ENCODE results near the gene RAB15.

The RAB15 gene

DNA sequence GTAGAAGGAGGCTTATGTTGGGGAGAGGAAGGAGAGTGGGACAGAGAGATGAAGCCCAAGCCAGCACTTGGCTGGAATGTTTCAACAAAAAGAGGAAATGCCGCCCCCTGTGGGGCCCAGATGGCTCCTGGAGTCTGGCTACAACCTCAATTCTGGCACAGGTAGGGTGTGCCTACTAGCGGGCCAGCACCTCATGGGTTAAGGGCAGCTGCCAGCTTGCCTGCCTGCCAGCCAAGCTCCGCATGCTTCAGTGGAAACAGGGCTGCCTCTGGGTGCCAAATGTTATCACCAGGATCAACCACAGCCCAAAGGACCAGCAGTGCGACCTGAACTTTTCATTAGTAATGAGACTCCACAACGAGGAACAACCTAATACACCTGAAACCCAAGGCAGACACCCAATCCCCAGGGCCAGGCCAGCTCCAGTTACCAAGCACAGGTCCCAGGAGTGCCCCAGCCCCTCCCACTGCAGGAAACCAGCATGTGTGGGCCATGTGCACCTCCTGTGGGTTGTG lies 11.3 kb downstream of the RAB15 start:
- POLR2A ChIA-PET = no interaction called here
- TF ChIP-seq, protein P1, sequence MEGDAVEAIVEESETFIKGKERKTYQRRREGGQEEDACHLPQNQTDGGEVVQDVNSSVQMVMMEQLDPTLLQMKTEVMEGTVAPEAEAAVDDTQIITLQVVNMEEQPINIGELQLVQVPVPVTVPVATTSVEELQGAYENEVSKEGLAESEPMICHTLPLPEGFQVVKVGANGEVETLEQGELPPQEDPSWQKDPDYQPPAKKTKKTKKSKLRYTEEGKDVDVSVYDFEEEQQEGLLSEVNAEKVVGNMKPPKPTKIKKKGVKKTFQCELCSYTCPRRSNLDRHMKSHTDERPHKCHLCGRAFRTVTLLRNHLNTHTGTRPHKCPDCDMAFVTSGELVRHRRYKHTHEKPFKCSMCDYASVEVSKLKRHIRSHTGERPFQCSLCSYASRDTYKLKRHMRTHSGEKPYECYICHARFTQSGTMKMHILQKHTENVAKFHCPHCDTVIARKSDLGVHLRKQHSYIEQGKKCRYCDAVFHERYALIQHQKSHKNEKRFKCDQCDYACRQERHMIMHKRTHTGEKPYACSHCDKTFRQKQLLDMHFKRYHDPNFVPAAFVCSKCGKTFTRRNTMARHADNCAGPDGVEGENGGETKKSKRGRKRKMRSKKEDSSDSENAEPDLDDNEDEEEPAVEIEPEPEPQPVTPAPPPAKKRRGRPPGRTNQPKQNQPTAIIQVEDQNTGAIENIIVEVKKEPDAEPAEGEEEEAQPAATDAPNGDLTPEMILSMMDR (IDR thresholded peaks at IDR 0.05; ENCODE audit: control extremely low read depth, extremely low read depth, low read depth, missing control alignments) = no peak
- no peak for DNase-seq (ENCODE audit: extremely low spot score)
- CTCF ChIA-PET = interaction anchor here (0.7 to 2.5 kb wide), 9 partner anchors 9 to 59 kb away, joined by 3 to 12 read pairs (median 3); partner anchors contain the start of gene FNTB

DNA sequence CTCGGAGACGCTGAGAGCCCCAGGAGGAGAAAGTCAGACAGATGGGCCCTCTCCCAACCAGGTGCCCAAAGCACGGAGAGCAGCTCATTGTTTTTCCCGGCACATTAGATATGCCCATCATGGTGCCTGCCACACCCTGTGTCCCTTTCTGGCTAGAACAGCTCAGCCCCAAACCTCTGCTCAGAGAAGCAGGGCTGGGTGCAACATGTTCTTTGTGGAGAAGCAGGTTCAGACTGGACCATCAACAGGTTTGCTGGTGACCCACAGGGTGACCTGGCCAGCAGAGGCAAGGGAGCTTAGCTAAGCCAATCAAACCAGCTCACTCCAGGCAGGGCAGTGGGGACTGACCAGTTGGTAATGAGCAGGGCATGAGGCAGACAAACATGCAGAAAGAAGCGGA lies 13.4 kb downstream of the RAB15 start:
- TF ChIP-seq, protein P1 (IDR thresholded peaks at IDR 0.05; ENCODE audit: control extremely low read depth, extremely low read depth, low read depth, missing control alignments) = no peak
- CTCF ChIA-PET = interaction anchor here (0.8 to 2.0 kb wide), 5 partner anchors 10 to 1000 kb away, joined by 3 to 5 read pairs (median 4); partner anchors contain the start of gene FNTB
- POLR2A ChIA-PET = no interaction called here
- DNase-seq (ENCODE audit: extremely low spot score) = no peak

DNA sequence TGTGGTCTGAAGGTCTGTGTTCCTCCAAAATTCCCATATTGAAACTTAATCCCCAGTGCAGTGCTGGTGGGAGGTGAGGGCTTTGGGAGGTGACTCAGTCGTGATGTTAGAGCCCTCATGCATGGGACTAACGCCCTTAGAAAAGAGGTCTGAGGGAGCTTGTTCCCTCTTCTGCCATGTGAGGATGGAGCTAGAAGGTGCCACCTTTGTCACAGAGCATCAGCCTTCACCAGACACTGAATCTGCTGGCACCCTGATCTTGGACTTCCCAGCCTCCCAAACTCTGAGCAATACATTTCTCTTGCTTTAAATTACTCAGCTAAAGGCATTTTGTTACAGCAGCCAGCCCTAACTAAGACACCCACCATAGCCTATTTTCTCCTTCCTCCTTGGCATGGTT lies 13.9 kb downstream of the RAB15 start:
- no peak for DNase-seq (ENCODE audit: extremely low spot score)
- CTCF ChIA-PET = interaction anchor here (0.8 to 2.0 kb wide), 6 partner anchors 11 to 1001 kb away, joined by 3 to 5 read pairs (median 4); partner anchors contain the start of genes FNTB and GPX2
- TF ChIP-seq, protein P1 (IDR thresholded peaks at IDR 0.05; ENCODE audit: control extremely low read depth, extremely low read depth, low read depth, missing control alignments) = no peak
- POLR2A ChIA-PET = interaction anchor here (0.7 kb wide), 1 partner anchor 344 kb away, joined by 3 read pairs; no protein-coding TSS in a partner anchor

DNA sequence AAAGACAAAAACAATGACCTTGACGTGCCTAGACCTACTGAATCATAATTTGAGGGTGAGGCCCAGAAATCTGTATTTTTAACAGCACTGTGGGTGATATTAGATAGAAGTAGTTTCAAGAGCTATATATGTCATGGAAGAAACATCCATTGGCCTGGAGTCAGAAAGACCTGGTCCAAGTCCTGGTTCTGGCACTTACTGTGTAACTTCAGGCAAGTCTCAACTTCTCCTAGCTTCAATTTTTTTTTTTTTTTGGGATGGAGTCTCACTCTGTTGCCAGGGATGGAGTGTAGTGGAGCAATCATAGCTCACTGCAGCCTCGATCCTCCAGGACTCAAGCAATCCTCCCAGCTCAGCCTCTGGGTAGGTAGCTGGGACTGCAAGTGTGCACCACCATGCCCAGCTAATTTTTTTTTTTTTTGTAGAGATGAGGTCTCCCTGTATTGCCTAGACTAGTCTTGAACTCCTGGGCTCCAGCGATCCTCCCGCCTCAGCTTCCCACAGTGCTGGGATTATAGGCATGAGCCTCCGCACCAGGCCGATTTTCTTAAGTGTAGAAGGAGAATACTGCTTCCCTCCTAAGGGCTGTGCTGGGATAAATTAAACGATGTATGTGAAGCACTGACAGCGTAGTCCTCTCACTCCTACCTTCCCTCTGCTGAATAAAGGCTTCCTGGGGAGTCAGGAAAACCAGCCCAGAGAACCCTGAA lies 15.3 kb downstream of the RAB15 start:
- no peak for DNase-seq (ENCODE audit: extremely low spot score)
- TF ChIP-seq, protein P1 (IDR thresholded peaks at IDR 0.05; ENCODE audit: control extremely low read depth, extremely low read depth, low read depth, missing control alignments) = no peak
- POLR2A ChIA-PET = no interaction called here
- CTCF ChIA-PET = interaction anchor here (1.0 to 2.7 kb wide), 7 partner anchors 9 to 133 kb away, joined by 3 to 9 read pairs (median 5); partner anchors contain the start of gene FNTB

DNA sequence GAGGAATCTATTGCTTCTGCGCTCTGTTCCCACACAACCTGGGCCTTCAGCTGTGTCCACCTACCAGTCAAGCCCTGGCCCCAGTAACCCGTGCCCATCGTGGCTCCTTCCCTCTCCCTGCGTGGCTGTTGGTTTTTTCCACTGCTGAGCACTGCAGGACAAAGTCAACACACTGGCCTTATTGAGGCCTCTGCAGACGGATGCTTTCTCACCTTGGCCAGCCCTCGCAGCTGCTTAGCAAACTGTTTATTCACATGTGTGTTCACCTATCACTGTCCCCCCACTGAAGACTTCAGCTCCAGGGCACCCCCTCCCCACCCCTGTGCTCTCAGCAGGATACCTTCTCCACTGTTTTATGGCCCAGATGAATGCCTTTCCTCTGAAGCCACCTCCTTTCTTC lies 16.8 kb downstream of the RAB15 start:
- POLR2A ChIA-PET = no interaction called here
- CTCF ChIA-PET = interaction anchor here (2.7 kb wide), 1 partner anchor 10 kb away, joined by 9 read pairs; no protein-coding TSS in a partner anchor
- no peak for DNase-seq (ENCODE audit: extremely low spot score)
- TF ChIP-seq, protein P1 (IDR thresholded peaks at IDR 0.05; ENCODE audit: control extremely low read depth, extremely low read depth, low read depth, missing control alignments) = no peak

DNA sequence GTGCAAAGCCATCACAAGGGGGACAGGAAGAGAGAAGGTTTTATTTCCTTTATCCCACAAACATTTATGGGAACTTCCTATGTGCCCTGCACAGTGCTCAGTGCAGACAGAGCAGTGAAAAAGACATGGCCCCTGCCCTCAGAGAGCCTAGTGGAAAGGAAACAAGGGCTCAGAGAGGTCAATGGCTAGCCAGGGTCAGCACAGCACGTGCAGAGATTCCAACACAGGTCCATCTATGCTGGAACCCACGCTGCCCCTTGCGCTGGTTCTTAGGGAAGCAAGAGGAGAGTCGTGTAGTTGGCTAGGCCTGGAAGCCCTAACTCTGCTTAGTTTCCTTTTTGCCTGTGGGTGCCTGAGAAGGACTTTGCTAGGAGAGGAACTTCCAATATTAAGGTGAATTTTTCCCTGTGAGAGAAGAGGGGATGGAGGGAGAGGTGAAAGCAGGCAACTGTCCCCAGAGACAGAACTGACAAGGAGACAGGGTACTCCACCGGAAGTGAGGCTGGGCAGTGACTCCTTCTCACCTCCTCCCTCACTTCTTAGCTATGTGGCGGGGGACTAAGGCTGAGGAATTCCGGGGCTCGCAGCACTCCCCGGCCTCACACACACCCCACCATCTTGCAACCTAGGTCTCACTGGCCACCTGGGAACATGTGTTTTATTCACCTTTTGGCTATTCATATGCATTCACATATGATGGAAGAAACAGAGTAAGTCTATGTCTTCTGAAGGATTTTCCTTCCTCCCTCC lies 17.5 kb downstream of the RAB15 start:
- TF ChIP-seq, protein P1 (IDR thresholded peaks at IDR 0.05; ENCODE audit: control extremely low read depth, extremely low read depth, low read depth, missing control alignments) = no peak
- ChIA-PET CTCF (interaction anchor here (2.7 to 3.2 kb wide), 2 partner anchors 11 to 13 kb away, joined by 9 to 14 read pairs; partner anchors contain the start of gene GPX2), POLR2A (no interaction called here)
- no peak for DNase-seq (ENCODE audit: extremely low spot score)

Data from GM10248 (cell line).